ENCODE measurements around the gene SPATA1.

GRCh38 chr1:84539972-84540371 is 33.8 kb downstream of the SPATA1 start:
- TF ChIP-seq, protein P1, sequence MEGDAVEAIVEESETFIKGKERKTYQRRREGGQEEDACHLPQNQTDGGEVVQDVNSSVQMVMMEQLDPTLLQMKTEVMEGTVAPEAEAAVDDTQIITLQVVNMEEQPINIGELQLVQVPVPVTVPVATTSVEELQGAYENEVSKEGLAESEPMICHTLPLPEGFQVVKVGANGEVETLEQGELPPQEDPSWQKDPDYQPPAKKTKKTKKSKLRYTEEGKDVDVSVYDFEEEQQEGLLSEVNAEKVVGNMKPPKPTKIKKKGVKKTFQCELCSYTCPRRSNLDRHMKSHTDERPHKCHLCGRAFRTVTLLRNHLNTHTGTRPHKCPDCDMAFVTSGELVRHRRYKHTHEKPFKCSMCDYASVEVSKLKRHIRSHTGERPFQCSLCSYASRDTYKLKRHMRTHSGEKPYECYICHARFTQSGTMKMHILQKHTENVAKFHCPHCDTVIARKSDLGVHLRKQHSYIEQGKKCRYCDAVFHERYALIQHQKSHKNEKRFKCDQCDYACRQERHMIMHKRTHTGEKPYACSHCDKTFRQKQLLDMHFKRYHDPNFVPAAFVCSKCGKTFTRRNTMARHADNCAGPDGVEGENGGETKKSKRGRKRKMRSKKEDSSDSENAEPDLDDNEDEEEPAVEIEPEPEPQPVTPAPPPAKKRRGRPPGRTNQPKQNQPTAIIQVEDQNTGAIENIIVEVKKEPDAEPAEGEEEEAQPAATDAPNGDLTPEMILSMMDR (conservative IDR thresholded peaks at IDR 0.05; ENCODE audit: low read length), result no peak
- no peak for TF ChIP-seq EZH2phosphoT487 (IDR thresholded peaks at IDR 0.05; ENCODE audit: borderline replicate concordance, low read depth, low read length)

All from OCI-LY7 (cell line).